Stimulated activated CD8-positive, alpha-beta memory T cell treated with anti-CD3 and anti-CD28 coated beads, Interleukin-15, amount 100 ng/mL, for 1 hour (primary cell): ENCODE data around the gene TIMM21.

Experiments
- DNase-seq: peaks from one replicate; pipeline ENCODE4 v3.0.0-alpha.2; 2020; ENCODE audit warnings: low read depth

Gene TIMM21

GRCh38 chr18:74147779-74148542, at the start of gene TIMM21, which contains the start of gene FBXO15:
Gene TIMM21 (plus strand): TSS chr18:74148523. CDS start chr18:74148809, 286 bp downstream.
Gene FBXO15 (minus strand): TSS chr18:74147834. CDS start chr18:74147785, 49 bp downstream.
- DNase-seq, result peak; percentile 89

- DNase-seq, result no peak
Measured at GRCh38 chr18:74108460-74108859, 39.9 kb upstream of the TIMM21 start.

- no peak for DNase-seq
Measured at GRCh38 chr18:74110149-74110548, 38.2 kb upstream of the TIMM21 start.

- no peak for DNase-seq
Measured at GRCh38 chr18:74110976-74111375, 37.3 kb upstream of the TIMM21 start.

- DNase-seq, result no peak
Measured at GRCh38 chr18:74113711-74114110, 34.6 kb upstream of the TIMM21 start.

- DNase-seq, result no peak
Measured at GRCh38 chr18:74114116-74114515, 34.2 kb upstream of the TIMM21 start.

- no peak for DNase-seq
Measured at GRCh38 chr18:74115046-74115445, 33.3 kb upstream of the TIMM21 start.

GRCh38 chr18:74116633-74117554, 31.4 kb upstream of the TIMM21 start:
- no peak for DNase-seq

GRCh38 chr18:74123200-74123599, 25.1 kb upstream of the TIMM21 start:
- no peak for DNase-seq

- DNase-seq, result no peak
Measured at GRCh38 chr18:74124642-74125041, 23.7 kb upstream of the TIMM21 start.

- no peak for DNase-seq
Measured at GRCh38 chr18:74126684-74127655, 21.4 kb upstream of the TIMM21 start.

- no peak for DNase-seq
Measured at GRCh38 chr18:74128159-74128558, 20.2 kb upstream of the TIMM21 start.

GRCh38 chr18:74131124-74131523, 17.2 kb upstream of the TIMM21 start:
- no peak for DNase-seq

GRCh38 chr18:74132201-74132600, 16.1 kb upstream of the TIMM21 start:
- no peak for DNase-seq

- DNase-seq, result no peak
Measured at GRCh38 chr18:74137920-74138538, 10.3 kb upstream of the TIMM21 start.

- DNase-seq, result no peak
Measured at GRCh38 chr18:74139411-74139810, 8.9 kb upstream of the TIMM21 start.

GRCh38 chr18:74139888-74140287, 8.4 kb upstream of the TIMM21 start:
- DNase-seq, result no peak

- DNase-seq, result no peak
Measured at GRCh38 chr18:74140582-74140981, 7.7 kb upstream of the TIMM21 start.

- no peak for DNase-seq
Measured at GRCh38 chr18:74141667-74142066, 6.7 kb upstream of the TIMM21 start.

GRCh38 chr18:74142252-74142651, 6.1 kb upstream of the TIMM21 start:
- DNase-seq, result no peak

- DNase-seq, result no peak
Measured at GRCh38 chr18:74146756-74147155, 1.6 kb upstream of the TIMM21 start.

- DNase-seq, result no peak
Measured at GRCh38 chr18:74147491-74147778, 888 bp upstream of the TIMM21 start.
